HL-60/S4 treated with phorbol 12-myristate 13-acetate at 8.2 ng/mL for 4 days and 3 days (cell line): ENCODE data around the gene VPS26A.
"Not testable (repeated sequence)": the region's sequence is repeated elsewhere in the genome, so short reads cannot be mapped to it uniquely, and the experiment has no call there.

ENCODE experiments used
- in situ Hi-C: fragments of 300-500 bp; cut with MboI; formaldehyde crosslinking; loops from 2 replicates; pipeline ENCODE4 v1.15.0; 2022; ENCODE audit warnings: low sequenced_read_pairs

Gene VPS26A

GRCh38 chr10:69172241-69172982 is 48.4 kb downstream of the VPS26A start:
- in situ Hi-C loops, result no loop called here

- in situ Hi-C loops, result not testable (repeated sequence)
Observed at GRCh38 chr10:69175326-69175725, 51.3 kb downstream of the VPS26A start.

GRCh38 chr10:69176823-69177222 is 52.8 kb downstream of the VPS26A start:
- in situ Hi-C loops, result no loop called here

GRCh38 chr10:69179089-69179742 is 55.2 kb downstream of the VPS26A start:
- in situ Hi-C loops, result no loop called here

GRCh38 chr10:69179743-69180524 is 56.0 kb downstream of the VPS26A start, which contains the start of gene SUPV3L1:
TSS of gene SUPV3L1 (plus strand) at chr10:69180234. CDS start at chr10:69180292, 58 bp downstream.
- in situ Hi-C loops, result no loop called here

DNA sequence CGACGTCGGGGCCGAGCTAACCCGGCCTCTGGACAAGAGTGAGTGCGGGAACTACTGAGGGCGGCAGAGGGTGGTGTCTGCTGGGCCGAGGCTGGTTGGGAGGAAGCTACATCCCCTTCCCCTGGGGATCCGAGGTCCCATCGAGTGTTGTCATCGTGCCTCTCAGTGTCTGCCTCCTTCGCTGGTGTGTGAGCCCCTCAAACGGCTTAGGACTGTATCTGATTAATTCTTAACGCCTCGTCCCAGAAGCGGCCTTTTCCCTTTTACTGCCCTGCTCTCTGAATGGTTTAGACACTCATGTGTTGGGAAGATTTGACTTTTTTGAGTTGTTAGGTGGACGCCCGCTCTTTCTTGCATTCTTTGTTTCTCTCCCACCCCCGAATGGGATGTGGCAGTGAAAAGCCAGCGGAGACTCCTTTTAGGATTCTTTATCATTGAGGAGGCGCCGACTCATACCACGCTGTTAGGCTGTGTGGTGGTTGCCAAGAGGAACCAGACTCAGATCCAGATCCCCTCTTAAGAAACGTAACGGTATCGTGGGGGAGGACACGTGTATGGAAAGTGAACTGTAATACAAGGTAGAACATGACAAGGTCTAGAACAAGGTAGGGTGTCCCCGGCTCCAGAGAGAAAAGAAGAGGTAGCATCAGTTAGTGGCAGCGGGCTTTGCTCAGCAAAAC is 56.7 kb downstream of the VPS26A start:
- in situ Hi-C loops, result no loop called here

GRCh38 chr10:69181433-69181832 is 57.5 kb downstream of the VPS26A start:
- in situ Hi-C loops, result no loop called here

DNA sequence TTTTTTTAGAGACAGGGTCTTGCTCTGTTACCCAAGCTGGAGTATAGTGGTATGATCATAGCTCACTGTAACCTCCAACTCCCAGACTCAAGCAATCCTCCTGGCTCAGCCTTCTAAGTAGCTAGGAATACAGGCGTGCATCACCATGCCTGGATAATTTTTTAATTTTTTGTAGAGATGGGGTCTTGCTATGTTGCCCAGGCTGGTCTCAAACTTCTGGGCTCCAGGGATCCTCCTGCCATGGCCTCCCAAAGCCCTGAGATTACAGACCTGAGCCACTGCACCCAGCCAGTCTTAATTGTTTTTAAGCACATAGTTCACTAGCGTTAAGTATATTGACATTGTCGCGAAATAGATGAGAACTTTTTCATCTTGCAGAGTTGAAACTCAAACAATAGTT is 58.0 kb downstream of the VPS26A start:
- in situ Hi-C loops, result no loop called here

DNA sequence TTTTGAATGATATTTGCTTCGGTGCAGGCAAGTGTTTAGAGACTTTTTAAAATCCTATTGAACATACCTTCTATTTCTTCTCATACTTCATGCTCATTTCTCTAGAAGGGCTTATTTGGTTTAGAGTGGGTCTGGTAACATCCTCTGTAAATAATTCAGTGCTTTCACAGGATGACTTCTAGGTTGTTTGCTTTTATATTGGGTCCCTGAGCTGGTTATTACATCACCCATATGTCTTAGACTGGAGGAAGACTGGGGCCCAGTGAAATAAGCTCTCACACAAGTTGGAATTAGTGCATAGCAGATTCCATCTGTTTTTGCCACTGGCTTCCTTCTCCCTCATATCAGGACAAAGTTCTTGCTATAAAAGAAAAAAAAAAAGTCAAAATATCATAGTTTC is 62.5 kb downstream of the VPS26A start:
- in situ Hi-C loops, result no loop called here

GRCh38 chr10:69201045-69201444 is 77.1 kb downstream of the VPS26A start:
- in situ Hi-C loops, result no loop called here

DNA sequence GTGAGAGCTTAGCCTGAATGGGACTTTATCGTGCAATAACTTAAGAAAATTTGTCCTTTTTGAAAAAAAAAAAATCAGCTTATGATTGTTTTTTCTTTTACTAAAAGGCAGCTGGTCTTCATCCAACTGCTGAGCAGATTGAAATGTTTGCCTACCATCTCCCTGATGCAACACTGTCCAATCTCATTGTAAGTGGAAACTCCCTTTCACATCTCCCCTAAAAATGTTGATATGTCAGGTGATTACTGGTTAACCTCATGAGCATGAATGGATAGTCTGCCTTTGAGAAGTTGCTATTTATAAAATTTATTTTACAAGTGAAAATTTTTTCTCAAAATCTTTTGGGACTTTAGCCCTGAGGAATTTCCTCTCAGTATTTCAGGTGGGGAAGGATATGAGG is 78.4 kb downstream of the VPS26A start:
- in situ Hi-C loops, result no loop called here

GRCh38 chr10:69208761-69209160 is 84.8 kb downstream of the VPS26A start:
- in situ Hi-C loops, result no loop called here

- in situ Hi-C loops, result no loop called here
Observed at GRCh38 chr10:69209787-69210484, 86.0 kb downstream of the VPS26A start.

- in situ Hi-C loops, result no loop called here
Observed at GRCh38 chr10:69211104-69211503, 87.1 kb downstream of the VPS26A start.

DNA sequence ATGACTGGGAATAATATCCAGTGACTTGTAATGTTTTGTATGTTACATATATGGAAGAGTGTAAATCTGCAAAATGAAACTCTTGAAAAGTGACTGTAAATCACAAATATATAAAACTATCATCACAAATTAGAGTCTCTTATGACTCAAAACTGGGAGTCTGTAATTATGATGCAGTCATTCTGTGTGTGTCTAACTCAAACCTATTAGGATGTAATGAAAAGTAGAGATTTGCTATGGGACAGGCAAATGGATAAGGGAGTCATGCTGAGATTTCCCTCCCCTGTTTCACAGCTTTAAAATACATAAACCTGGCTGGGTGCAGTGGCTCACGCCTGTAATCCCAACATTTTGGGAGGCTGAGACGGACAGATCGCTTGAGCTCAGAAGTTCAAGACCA is 87.5 kb downstream of the VPS26A start:
- in situ Hi-C loops, result no loop called here

- in situ Hi-C loops, result no loop called here
Observed at GRCh38 chr10:69213591-69214311, 89.8 kb downstream of the VPS26A start.

DNA sequence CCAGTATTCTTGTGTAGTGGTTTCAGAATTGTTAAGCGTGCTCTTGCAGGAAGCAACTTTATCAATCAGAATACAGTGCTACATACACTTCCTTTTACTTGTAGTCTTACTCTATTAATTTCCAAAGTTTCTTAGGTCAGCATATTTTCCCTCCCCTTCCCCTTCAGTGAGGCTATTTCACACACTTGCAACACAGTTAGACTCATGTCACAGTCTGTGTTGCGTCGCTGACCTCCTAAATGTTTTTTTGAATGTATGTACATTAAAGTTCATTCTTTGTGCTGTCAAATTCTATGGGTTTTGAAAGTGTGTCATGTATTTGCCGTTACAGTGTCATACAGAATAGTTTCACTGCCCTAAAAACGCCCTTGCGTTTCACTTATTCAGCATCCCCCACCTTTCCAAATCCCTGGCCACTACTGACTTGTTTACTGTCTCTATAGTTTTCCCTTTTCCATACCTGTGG is 90.7 kb downstream of the VPS26A start:
- in situ Hi-C loops, result no loop called here

DNA sequence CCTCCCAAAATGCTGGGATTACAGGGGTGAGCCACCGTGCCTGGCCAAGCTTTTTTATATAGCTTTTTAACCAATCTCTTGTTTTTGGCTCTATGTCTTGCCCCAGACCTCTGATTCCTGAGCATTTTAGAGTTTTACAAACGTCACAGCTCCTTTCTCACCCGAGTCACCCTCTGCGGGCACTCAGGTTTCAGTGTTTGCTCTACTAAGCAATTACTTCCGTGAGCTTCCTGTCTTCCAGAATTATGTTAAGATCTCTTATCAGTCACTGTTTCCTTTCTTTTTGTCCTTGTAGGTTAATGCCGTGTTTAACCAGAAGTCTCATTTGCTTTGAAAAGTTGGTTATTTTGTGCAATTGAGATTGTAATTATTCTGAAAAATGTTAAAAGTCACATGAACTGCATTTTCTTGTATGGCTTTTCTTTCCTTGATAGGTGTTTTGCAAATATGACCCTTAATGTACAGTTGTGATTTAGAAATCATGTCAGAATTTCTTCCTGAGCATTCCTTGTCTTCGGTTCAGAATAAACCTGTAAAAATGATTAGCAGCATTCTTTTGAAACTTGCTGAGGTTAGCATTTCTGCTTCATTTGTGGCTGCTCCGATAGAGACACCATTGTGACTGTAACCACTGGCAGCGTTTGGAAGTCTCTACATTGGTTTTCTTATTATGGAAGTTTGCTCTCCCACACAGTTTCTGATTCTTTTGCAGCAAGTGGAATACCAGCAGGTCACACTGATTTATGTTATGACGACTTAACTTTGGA is 91.6 kb downstream of the VPS26A start:
- in situ Hi-C loops, result no loop called here

GRCh38 chr10:69216577-69217118 is 92.7 kb downstream of the VPS26A start:
- in situ Hi-C loops, result no loop called here
